GM10248 (cell line): ENCODE results near the gene MYORG.
A peak's percentile ranks its signal among the peaks of the same experiment; 100 is the strongest.

Experiments used
- CTCF ChIA-PET: fragments of 300-600 bp; sonication (Branson Sonifier 250); formaldehyde crosslinking; extraction: SDS; loops from one replicate; lab custom pipeline; 2021; ENCODE audit warnings: antibody characterized with exemption; lab: Yijun Ruan, JAX
- POLR2A ChIA-PET: fragments of 350-650 bp; sonication (Branson Sonifier 250); formaldehyde crosslinking; extraction: SDS; loops from one replicate; lab custom pipeline; 2020; ENCODE audit warnings: antibody characterized with exemption; lab: Yijun Ruan, JAX
- DNase-seq: peaks from one replicate; pipeline ENCODE4 v3.0.0; 2012; ENCODE audit errors: extremely low spot score
- CTCF ChIP-seq: IDR thresholded peaks from 2 replicates; pipeline ENCODE4 v1.5.1; 2012; ENCODE audit warnings: mild to moderate bottlenecking, low read depth; ENCODE audit errors: extremely low read depth, missing control alignments, control extremely low read depth

Gene MYORG

GRCh38 chr9:34408173-34408572 lies 31.5 kb upstream of the MYORG start:
- no peak for TF ChIP-seq CTCF
- ChIA-PET POLR2A (no interaction called here), CTCF (interaction anchor here (2.7 kb wide), 1 partner anchor 29 kb away, joined by 7 read pairs; no protein-coding TSS in a partner anchor)
- no peak for DNase-seq

GRCh38 chr9:34406219-34406618 lies 29.5 kb upstream of the MYORG start:
- no peak for TF ChIP-seq CTCF
- ChIA-PET CTCF (interaction anchor here (1.8 to 3.4 kb wide), 2 partner anchors 25 to 228 kb away, joined by 4 to 19 read pairs; no protein-coding TSS in a partner anchor), POLR2A (no interaction called here)
- DNase-seq = no peak

DNA sequence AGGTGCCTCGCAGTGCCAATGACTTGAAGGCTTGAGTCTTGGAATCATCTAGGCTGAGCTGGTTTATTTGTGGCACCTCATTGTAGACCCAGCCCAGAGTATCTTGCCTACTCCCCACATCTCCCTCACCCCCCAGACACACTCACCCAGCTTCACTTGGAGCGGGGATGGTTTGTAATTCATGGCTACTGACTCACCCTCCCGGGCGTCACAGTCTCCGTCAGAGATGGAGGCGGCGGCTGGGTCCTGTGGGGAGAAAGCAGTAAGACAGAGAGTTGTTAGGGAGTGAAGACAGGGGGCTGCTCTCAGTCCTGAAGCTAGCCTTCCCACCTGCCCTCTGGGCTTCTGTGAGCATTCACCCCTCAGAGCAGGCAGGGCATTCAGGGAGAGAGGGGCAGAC lies 29.0 kb upstream of the MYORG start:
- no peak for TF ChIP-seq CTCF
- ChIA-PET CTCF (interaction anchor here (0.6 to 3.6 kb wide), 6 partner anchors 11 to 228 kb away, joined by 3 to 43 read pairs (median 20); no protein-coding TSS in a partner anchor), POLR2A (no interaction called here)
- DNase-seq = no peak

DNA sequence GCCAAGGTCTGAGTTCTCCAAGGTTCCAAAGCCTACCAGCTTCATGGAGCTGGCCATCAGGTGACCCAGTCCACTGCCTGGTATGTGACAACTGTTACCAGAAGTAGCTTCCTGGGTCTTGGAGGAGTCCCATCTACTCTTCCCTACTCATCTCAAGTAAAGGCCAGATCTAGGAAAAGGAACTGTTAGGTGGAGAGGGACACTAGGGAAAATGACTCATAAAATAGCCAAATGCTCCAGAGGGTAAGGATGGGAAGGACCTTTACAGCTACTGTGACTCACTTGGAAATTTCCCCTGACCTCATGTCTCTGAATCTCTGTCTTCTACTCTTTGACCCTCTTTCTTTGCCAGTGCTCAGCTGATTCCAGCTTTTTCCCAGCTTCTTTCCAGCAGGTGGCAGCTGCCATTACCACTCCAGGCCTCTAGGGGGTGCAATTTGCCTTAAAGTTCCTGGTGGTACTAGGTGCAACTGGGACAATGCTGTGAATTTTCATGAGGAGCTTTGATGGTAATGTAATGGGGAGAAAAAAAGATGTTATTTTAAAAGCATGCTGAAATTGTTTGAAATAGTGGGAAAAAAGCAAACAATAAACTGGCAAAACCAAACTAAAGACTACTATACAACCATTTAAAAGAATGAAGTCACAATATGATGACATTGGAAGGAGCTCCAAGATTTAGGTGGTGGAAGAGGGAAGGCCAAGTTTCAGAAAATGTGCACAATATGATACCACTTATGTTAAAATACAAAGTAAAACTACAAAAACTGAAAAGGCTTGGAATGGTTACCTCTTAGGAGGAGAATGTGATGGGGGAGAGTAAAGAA lies 27.1 kb upstream of the MYORG start:
- ChIA-PET POLR2A (no interaction called here), CTCF (interaction anchor here (0.5 to 3.6 kb wide), 73 partner anchors 9 to 1092 kb away, joined by 3 to 43 read pairs (median 5); partner anchors contain the start of genes DNAI1, FAM219A, GALT and MYORG)
- TF ChIP-seq CTCF = peak; percentile 94
- peak; percentile 57 for DNase-seq

GRCh38 chr9:34400686-34401602 lies 24.2 kb upstream of the MYORG start:
- CTCF ChIA-PET = interaction anchor here (1.0 kb wide), 1 partner anchor 10 kb away, joined by 3 read pairs; no protein-coding TSS in a partner anchor
- POLR2A ChIA-PET = no interaction called here
- no peak for DNase-seq
- no peak for TF ChIP-seq CTCF

DNA sequence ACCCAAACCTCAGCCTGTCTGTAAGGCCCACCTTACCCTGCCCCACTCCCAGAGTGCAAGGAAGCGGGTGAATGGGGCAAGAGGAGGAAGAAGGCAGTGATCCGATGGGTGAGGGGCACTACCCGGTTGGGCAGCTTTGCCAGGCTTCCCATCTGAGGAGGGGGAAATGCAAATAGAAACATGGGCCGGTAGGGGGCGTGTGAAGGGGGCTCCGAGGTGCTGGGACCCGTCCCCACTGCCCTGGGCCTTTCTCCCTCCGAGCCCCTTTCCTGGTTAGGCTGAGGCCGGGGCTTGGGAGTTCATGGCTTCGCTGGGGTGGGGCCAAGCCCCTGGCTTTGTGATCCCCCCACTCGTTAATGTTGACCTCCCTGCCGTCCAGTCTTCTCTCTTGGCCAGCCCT lies 23.6 kb upstream of the MYORG start:
- CTCF ChIA-PET = interaction anchor here (1.0 kb wide), 1 partner anchor 11 kb away, joined by 3 read pairs; no protein-coding TSS in a partner anchor
- no peak for TF ChIP-seq CTCF
- no peak for DNase-seq
- POLR2A ChIA-PET = no interaction called here
